BLaER1 treated with 17β-estradiol and CSF1 and Interleukin-3, amounts not matched to agents 10 nM and 100 nM (cell line): ENCODE measurements around the gene HS6ST2.
"Not testable (repeated sequence)": the region's sequence is repeated elsewhere in the genome, so short reads cannot be mapped to it uniquely, and the experiment has no call there.

ENCODE experiments used
- H3K27ac ChIP-seq, 11 experiments: shearing (Covaris generic); formaldehyde crosslinking; 2 replicates each; pipeline ENCODE4 v1.8.1; 2022
- H3K27me3 ChIP-seq, 11 experiments: shearing (Covaris generic); formaldehyde crosslinking; 2 replicates each; pipeline ENCODE4 v1.8.1; 2022
- H3K36me3 ChIP-seq, 11 experiments: shearing (Covaris generic); formaldehyde crosslinking; 2 replicates each; pipeline ENCODE4 v1.8.1; 2022
- H3K4me1 ChIP-seq, 10 experiments: shearing (Covaris generic); formaldehyde crosslinking; 2 replicates each; pipeline ENCODE4 v1.8.1; 2022
- H3K4me2 ChIP-seq, 11 experiments: shearing (Covaris generic); formaldehyde crosslinking; 2 replicates each; pipeline ENCODE4 v1.8.1; 2022
- H3K4me3 ChIP-seq, 10 experiments: shearing (Covaris generic); formaldehyde crosslinking; 2 replicates each; pipeline ENCODE4 v1.8.1; 2022
- H3K9ac ChIP-seq, 11 experiments: shearing (Covaris generic); formaldehyde crosslinking; 2 replicates each; pipeline ENCODE4 v1.8.1; 2022
- H3K9me3 ChIP-seq, 11 experiments: shearing (Covaris generic); formaldehyde crosslinking; replicated peaks in 1 of 11; 2 replicates each; pipeline ENCODE4 v1.8.1; 2022
- H4K20me1 ChIP-seq, 11 experiments: shearing (Covaris generic); formaldehyde crosslinking; 2 replicates each; pipeline ENCODE4 v1.8.1; 2022
- Cebpa-rat ChIP-seq, 11 experiments: shearing (Covaris generic); IDR thresholded peaks; 2 replicates each; pipeline ENCODE4 v1.8.1; 2022

The HS6ST2 gene

GRCh38 chrX:132958091-132958703 is at the start of gene HS6ST2:
HS6ST2 (minus strand) TSS chrX:132958629.
- Histone ChIP-seq H3K4me2 (peak within 1 kb of the TSS; percentile 80 to 91 (median 88)), H3K9me3 (peaks cover 0 to 23% (median 10%) of the 10 kb centered on the region in 11 experiments; a peak in 10 of 22 replicates), H3K9ac (peak within 1 kb of the TSS; percentile 57 to 86 (median 81); a peak in 21 of 22 replicates), H4K20me1 (peaks cover 0 to 22% (median 0%) of the 10 kb centered on the region in 11 experiments; a peak in 7 of 22 replicates), H3K36me3 (no peaks in the 10 kb centered on the region), H3K27me3 (peaks cover 67 to 91% (median 81%) of the 10 kb centered on the region in 11 experiments), H3K4me3 (peak within 1 kb of the TSS; percentile 54 to 73 (median 65)), H3K4me1 (peaks cover 0 to 21% (median 6%) of the 10 kb centered on the region in 10 experiments; a peak in 7 of 20 replicates), H3K27ac (peak within 1 kb of the TSS in 10 of 11 experiments; percentile 59 to 86 (median 82); a peak in 20 of 22 replicates)
- no peak for TF ChIP-seq Cebpa-rat (IDR thresholded peaks at IDR 0.05)

DNA sequence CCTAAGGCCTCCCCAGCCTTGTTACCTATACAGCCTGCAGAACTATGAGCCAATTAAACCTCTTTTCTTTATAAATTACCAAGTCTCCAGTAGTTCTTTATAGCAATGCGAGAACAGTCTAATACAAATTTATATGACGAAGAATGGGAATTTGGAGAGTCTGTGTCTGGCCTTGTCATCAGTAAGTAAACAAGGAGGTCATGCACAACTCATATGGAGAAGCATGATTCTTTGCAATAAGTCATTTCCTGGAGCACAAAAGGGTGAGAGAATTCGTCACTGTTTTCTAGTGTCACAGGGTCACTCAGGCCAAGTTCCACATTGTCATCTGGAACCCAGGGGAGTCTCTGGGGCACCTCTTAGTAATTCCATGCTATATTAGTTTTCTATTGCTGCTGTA is 49.0 kb upstream of the HS6ST2 start:
- H3K4me2 ChIP-seq, result no peak overlapping the region
- peaks cover 47 to 72% (median 64%) of the 10 kb centered on the region in 11 experiments for H3K27me3 ChIP-seq
- no peak overlapping the region for H3K9ac ChIP-seq
- H3K4me3 ChIP-seq, result no peak overlapping the region
- H3K36me3 ChIP-seq, result no peaks in the 10 kb centered on the region
- no peak for TF ChIP-seq Cebpa-rat (IDR thresholded peaks at IDR 0.05)
- no peaks in the 10 kb centered on the region; a peak in 3 of 22 replicates for H4K20me1 ChIP-seq
- H3K4me1 ChIP-seq, result no peaks in the 10 kb centered on the region
- H3K27ac ChIP-seq, result no peak overlapping the region
- peaks cover 12 to 43% (median 31%) of the 10 kb centered on the region in 11 experiments; a peak in 20 of 22 replicates for H3K9me3 ChIP-seq

DNA sequence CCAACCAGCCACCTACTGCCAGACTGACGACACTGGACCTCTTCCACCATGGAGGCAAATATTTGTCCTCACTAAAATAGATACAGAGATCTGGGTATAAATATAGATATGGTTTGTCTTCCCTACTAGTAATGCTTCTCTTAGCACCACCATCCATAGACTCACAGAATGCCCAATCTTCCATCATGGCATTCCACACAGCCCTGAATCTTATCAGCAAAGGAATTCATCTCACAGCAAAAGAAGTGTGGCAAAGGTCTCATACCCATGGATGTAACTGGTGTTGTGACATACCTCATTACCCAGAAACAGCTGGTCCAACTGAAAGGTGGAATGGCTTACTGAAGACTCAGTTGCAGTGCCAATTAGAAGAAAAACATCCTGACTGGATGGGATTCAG is 47.2 kb upstream of the HS6ST2 start:
- Histone ChIP-seq H3K27ac (no peak overlapping the region), H3K27me3 (peaks cover 66 to 90% (median 83%) of the 10 kb centered on the region in 11 experiments), H3K4me3 (no peak overlapping the region), H3K36me3 (no peaks in the 10 kb centered on the region), H3K4me1 (no peaks in the 10 kb centered on the region), H3K9ac (no peak overlapping the region), H3K9me3 (peaks cover 12 to 41% (median 28%) of the 10 kb centered on the region in 11 experiments; a peak in 20 of 22 replicates), H3K4me2 (no peak overlapping the region), H4K20me1 (no peaks in the 10 kb centered on the region; a peak in 3 of 22 replicates)
- no peak for TF ChIP-seq Cebpa-rat (IDR thresholded peaks at IDR 0.05)

DNA sequence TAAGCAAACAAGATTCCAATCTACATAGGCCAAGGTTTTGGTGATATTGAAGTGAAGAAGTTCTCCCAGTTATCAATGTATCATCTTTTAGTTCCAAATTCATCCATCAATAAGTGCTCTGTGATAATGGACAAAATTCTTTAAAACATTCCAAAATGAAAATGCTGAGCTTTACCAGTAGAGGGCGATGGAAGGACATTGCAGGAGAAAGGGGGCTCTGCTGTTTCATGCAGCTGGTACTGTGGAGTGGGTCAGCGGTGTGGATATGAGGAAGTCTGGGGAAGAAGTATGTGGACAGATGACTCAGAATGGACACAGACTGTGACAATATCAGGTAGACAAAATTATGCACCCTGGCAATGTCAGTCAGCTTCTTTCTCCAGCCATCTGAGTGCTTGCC is 46.6 kb upstream of the HS6ST2 start:
- no peaks in the 10 kb centered on the region for H3K36me3 ChIP-seq
- no peaks in the 10 kb centered on the region for H3K4me1 ChIP-seq
- H4K20me1 ChIP-seq, result no peaks in the 10 kb centered on the region; a peak in 3 of 22 replicates
- no peak for TF ChIP-seq Cebpa-rat (IDR thresholded peaks at IDR 0.05)
- peaks cover 71 to 95% (median 88%) of the 10 kb centered on the region in 11 experiments for H3K27me3 ChIP-seq
- no peak overlapping the region for H3K27ac ChIP-seq
- peaks cover 11 to 36% (median 22%) of the 10 kb centered on the region in 11 experiments; a peak in 20 of 22 replicates for H3K9me3 ChIP-seq
- H3K9ac ChIP-seq, result no peak overlapping the region
- H3K4me2 ChIP-seq, result no peak overlapping the region
- H3K4me3 ChIP-seq, result no peak overlapping the region

- TF ChIP-seq Cebpa-rat (IDR thresholded peaks at IDR 0.05), result no peak
- no peak overlapping the region for H3K27ac ChIP-seq
- H3K4me3 ChIP-seq, result no peak overlapping the region
- H3K36me3 ChIP-seq, result no peaks in the 10 kb centered on the region
- H3K27me3 ChIP-seq, result peaks cover 95 to 100% (median 99%) of the 10 kb centered on the region in 11 experiments
- H3K9me3 ChIP-seq, result no peaks in the 10 kb centered on the region; a peak in 1 of 22 replicates
- no peak overlapping the region for H3K9ac ChIP-seq
- H4K20me1 ChIP-seq, result no peaks in the 10 kb centered on the region; a peak in 3 of 22 replicates
- no peaks in the 10 kb centered on the region for H3K4me1 ChIP-seq
- H3K4me2 ChIP-seq, result no peak overlapping the region
These were observed 40.8 kb upstream of the HS6ST2 start for GRCh38 chrX:132999209-132999608.

- Histone ChIP-seq H3K4me3 (no peak overlapping the region), H4K20me1 (peaks cover 0 to 4% (median 0%) of the 10 kb centered on the region in 11 experiments; a peak in 3 of 22 replicates), H3K4me2 (no peak overlapping the region), H3K27ac (no peak overlapping the region), H3K9me3 (no peaks in the 10 kb centered on the region), H3K27me3 (peaks cover 92 to 100% (median 98%) of the 10 kb centered on the region in 11 experiments), H3K4me1 (no peaks in the 10 kb centered on the region), H3K9ac (no peak overlapping the region), H3K36me3 (no peaks in the 10 kb centered on the region)
- no peak for TF ChIP-seq Cebpa-rat (IDR thresholded peaks at IDR 0.05)
These were observed 32.4 kb upstream of the HS6ST2 start for GRCh38 chrX:132990835-132991234.

DNA sequence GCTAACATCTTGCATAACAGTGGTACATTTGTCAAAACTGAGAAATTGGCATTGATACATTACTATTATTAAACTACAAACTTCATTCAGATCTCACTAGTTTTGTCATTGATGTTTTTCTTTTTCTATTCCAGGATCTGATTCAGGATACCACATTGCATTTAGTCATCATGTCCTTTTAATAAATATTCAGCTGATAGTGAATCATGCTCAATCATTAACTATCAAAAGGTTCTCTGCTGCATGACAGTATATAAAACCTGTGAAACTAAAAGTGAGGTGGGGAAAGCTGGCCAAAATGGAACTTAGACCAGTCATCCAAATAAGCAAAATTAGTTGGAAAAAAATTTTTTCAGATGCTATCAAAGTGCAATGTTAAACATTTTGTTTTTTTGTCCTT is 28.1 kb upstream of the HS6ST2 start:
- Histone ChIP-seq H4K20me1 (peaks cover 0 to 4% (median 0%) of the 10 kb centered on the region in 11 experiments; a peak in 3 of 22 replicates), H3K9ac (no peak overlapping the region), H3K27me3 (peaks cover 78 to 100% (median 97%) of the 10 kb centered on the region in 11 experiments), H3K27ac (no peak overlapping the region), H3K36me3 (no peaks in the 10 kb centered on the region), H3K4me3 (no peak overlapping the region), H3K4me1 (peaks cover 0 to 10% (median 4%) of the 10 kb centered on the region in 10 experiments; a peak in 5 of 20 replicates), H3K4me2 (no peak overlapping the region), H3K9me3 (peaks cover 0 to 1% (median 0%) of the 10 kb centered on the region in 11 experiments; a peak in 1 of 22 replicates)
- no peak for TF ChIP-seq Cebpa-rat (IDR thresholded peaks at IDR 0.05)

DNA sequence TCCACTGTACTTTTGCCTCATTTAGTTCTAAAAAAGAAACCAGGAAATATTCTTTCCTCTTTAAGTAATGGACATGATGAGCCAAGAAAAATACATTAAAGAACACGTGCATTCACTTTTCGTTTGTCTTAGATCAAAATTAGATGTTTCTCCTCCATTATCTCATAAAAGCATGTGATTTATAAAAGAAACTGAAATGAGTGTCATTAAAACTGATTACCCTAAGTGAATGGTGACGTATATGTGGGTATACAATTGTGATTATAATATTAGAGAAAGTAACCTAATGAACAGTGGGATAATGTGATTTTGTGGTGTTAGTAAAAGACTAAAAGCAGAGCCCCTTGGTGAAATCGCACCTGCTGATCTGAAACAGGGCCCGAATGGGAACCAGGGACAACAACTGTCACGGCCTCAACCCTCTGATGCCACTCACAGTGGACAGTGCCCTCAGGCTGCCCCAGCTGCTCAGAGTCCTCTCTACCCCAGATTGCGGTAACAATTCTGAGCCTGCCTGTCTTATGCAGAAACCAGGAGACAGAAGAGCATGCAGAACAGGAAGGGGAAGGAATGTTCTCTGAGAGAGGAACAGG is 25.7 kb upstream of the HS6ST2 start:
- TF ChIP-seq Cebpa-rat (IDR thresholded peaks at IDR 0.05), result no peak
- peaks cover 0 to 15% (median 4%) of the 10 kb centered on the region in 11 experiments; a peak in 5 of 22 replicates for H3K9me3 ChIP-seq
- H3K9ac ChIP-seq, result no peak overlapping the region
- H3K27ac ChIP-seq, result no peak overlapping the region
- peak overlapping the region in 1 of 11 experiments; percentile 2; a peak in 1 of 22 replicates for H3K4me2 ChIP-seq
- H3K27me3 ChIP-seq, result peaks cover 64 to 99% (median 96%) of the 10 kb centered on the region in 11 experiments
- peaks cover 0 to 10% (median 4%) of the 10 kb centered on the region in 10 experiments; a peak in 5 of 20 replicates for H3K4me1 ChIP-seq
- H3K4me3 ChIP-seq, result no peak overlapping the region
- no peaks in the 10 kb centered on the region for H3K36me3 ChIP-seq
- H4K20me1 ChIP-seq, result peaks cover 0 to 4% (median 0%) of the 10 kb centered on the region in 11 experiments; a peak in 1 of 22 replicates

DNA sequence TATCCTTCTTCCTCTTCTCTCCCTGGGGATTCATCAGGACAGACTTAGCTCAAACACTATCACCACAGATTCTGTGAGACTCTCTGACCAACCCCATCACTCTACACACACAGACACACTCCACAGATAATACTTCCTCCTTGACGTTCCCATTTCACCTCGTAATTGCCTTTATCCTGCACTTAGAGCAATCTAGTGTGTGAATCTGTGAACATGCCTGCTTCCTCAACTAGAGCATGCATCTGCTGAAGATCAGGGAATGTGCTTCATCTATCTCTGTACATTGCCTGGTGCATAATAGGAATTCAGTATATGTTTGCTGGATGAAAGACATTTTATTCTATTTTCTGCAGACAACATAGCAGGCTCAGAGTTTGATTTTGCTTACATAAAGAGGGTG is 25.1 kb upstream of the HS6ST2 start:
- no peak overlapping the region for H3K4me3 ChIP-seq
- TF ChIP-seq Cebpa-rat (IDR thresholded peaks at IDR 0.05), result no peak
- H3K9ac ChIP-seq, result no peak overlapping the region
- peaks cover 0 to 10% (median 4%) of the 10 kb centered on the region in 10 experiments; a peak in 5 of 20 replicates for H3K4me1 ChIP-seq
- peaks cover 0 to 4% (median 0%) of the 10 kb centered on the region in 11 experiments; a peak in 1 of 22 replicates for H4K20me1 ChIP-seq
- peaks cover 63 to 99% (median 97%) of the 10 kb centered on the region in 11 experiments for H3K27me3 ChIP-seq
- no peaks in the 10 kb centered on the region for H3K36me3 ChIP-seq
- H3K9me3 ChIP-seq, result peaks cover 0 to 15% (median 4%) of the 10 kb centered on the region in 11 experiments; a peak in 5 of 22 replicates
- no peak overlapping the region for H3K27ac ChIP-seq
- H3K4me2 ChIP-seq, result peak overlapping the region in 5 of 11 experiments; percentile 3 to 43 (median 34); a peak in 7 of 22 replicates

DNA sequence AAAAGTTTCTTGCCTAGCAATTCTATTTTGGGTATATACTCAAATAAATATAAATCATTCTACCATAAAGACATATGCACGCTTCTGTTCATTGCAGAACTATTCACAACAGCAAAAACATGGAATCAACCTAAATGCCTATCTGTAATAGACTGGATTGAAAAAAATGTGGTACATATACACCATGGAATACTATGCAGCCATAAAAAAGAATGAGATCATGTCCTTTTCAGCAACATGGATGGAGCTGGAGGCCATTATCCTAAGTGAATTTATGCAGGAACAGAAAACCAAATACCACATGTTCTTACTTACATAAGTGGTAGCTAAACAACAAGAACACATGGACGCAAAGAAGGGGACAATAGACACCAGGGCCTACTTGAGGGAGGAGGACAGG is 21.6 kb upstream of the HS6ST2 start:
- not testable (repeated sequence) for H3K27ac ChIP-seq, H3K4me2 ChIP-seq, H4K20me1 ChIP-seq, H3K36me3 ChIP-seq, H3K4me3 ChIP-seq, H3K9ac ChIP-seq, H3K4me1 ChIP-seq
- Histone ChIP-seq H3K27me3 (peaks cover 61 to 98% (median 95%) of the 10 kb centered on the region in 11 experiments), H3K9me3 (peaks cover 0 to 15% (median 4%) of the 10 kb centered on the region in 11 experiments; a peak in 5 of 22 replicates)
